Left renal cortex interstitium (tissue), 4 donors: ENCODE measurements around the gene SLC2A14. TPM values are rescaled to one million over a fixed set of nuclear protein-coding genes. Genes with fewer than 3 reads are reported as not detected.
"Not testable (repeated sequence)": the region's sequence is repeated elsewhere in the genome, so short reads cannot be mapped to it uniquely, and the experiment has no call there.

ENCODE experiments used
- DNase-seq, 4 donors: peaks; one replicate each; pipeline ENCODE4 v3.0.0-alpha.2; 2013; ENCODE audit warnings: low read depth in 4 of 4, low spot score in 2 of 4, missing footprints in 1 of 4
- polyA plus RNA-seq, 4 donors: library from polyadenylated mRNA; unstranded; fragments of 120-200 nt; gene quantifications; one replicate each; pipeline ENCODE4 v1.2.1, GENCODE V29; 2013; ENCODE audit not compliant: insufficient read length in 4 of 4

SLC2A14 gene
- polyA plus RNA-seq, 4 donors = 0.68 to 0.89 (median 0.81) TPM

- DNase-seq = no peak
Observed at GRCh38 chr12:7835766-7836165, 36.9 kb downstream of the SLC2A14 start.

DNA sequence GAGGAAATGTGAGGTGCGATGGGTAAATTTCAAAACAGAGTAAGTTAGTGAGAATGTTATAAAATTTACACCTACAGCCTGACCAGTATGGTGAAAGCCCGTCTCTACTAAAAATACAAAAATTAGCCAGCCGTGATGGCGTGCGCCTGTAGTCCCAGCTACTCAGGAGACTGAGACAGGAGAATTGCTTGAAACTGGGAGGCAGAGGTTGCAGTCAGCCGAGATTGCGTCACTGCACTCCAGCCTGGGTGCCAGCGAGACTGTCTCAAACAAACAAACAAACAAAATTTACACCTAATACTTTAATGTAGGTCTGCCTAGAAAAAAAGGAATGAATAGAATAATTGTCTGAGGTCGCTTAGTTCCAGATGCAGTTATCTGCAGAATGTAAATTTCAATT lies 37.6 kb downstream of the SLC2A14 start:
- DNase-seq = no peak

DNA sequence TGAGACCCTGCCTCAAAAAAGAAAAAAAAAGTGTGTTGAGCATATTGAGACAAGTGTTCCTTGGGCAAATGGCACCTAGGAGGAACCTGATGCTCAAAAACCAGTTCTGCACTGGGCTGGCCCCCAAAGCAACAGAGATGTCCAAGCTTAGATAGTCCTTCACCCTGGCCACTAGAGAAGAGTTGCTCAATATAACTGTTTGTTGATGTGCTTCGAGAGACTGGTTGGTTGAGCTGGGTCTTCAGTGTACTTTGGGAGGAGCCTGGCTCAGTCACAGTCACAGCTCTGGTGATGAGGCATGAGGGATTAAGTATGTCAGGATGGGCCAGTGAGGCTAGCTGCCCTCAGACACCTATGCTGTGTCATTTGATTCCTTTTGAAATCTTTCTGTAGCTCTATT lies 38.0 kb downstream of the SLC2A14 start:
- DNase-seq = no peak

DNA sequence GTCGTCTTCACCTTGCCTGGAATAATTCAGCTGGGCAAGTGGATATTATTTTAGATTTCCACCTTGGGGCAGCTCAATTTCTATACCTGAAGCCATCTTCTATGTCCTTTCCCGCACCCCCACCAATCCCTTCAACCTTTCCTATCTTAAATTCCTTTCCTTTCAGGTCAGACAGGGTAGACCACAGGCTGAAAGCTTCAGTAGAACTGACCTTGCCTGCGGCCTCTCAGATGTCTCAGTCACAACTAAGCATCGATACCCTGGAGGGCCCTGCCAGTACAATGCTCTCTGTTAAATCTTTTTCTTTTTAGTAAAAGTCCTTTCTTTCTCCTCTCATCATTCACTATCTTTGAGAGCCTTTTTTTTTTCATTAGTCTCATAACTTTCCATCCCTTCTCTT lies 38.9 kb downstream of the SLC2A14 start:
- DNase-seq = no peak

DNA sequence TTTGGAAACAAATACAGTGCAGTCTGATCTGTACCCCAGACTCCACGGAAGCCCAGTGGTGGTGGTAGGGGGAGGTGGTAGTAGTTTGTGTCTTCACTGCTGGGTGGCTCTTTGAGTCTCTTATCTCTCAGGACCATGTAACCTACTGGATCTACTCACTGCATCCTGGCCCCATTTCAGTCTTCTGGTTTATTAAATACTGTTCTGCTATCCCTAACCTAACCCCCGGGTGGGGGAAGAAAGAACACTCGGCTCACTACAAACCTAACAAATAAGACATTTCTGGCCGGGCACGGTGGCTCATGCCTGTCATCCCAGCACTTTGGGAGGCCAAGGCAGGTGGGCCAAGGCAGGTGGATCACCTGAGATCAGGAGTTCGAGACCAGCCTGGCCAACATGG lies 39.5 kb downstream of the SLC2A14 start:
- not testable (repeated sequence) for DNase-seq

DNA sequence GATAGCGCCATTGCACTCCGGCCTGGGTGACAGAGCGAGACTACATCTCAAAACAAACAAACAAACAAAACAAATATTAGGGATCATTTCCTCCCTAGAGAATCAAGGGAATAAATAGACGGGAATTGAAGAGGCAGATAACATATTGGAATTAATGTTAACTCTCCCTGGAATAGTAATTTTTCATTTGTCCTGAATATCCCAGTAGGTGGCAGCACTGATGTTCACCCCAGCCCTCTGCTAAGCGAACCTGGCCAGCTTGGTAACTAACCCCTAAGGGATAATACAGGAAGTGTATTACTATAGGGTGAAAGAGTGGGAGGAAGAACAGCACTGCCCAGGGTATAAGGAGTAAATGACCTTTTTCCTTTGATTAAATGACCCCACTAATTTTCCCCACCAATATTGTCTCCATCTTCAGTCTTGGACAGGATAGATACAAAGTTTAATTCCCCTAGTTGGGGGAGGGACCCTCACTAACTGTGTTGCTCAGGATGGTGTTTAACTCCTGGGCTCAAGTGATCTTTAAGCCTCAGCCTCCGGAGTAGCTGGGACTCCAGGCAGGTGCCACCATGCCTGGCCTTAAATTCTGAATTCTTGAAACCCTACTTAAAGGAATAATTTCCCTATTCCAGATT lies 40.5 kb downstream of the SLC2A14 start:
- DNase-seq = peak in 1 of 4 donors; percentile 29

DNA sequence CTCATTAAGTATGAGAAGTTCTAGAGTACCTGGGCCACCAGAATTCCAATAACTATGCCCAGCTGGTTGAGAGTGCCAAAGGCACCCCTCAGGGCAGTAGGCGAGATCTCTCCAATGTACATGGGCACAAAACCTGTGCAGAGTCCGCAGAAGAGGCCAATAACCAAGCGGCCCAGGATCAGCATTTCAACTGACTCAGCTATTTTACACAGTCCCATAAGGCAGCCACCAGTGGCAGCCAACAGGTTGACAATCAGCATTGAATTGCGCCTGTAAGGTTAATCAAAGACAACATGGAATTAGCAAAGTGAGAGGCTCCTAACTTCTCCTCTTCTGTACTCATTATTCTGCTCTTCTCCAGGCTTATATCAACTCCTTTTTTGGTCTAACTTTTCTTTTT lies 43.0 kb downstream of the SLC2A14 start:
- DNase-seq = not testable (repeated sequence)

DNA sequence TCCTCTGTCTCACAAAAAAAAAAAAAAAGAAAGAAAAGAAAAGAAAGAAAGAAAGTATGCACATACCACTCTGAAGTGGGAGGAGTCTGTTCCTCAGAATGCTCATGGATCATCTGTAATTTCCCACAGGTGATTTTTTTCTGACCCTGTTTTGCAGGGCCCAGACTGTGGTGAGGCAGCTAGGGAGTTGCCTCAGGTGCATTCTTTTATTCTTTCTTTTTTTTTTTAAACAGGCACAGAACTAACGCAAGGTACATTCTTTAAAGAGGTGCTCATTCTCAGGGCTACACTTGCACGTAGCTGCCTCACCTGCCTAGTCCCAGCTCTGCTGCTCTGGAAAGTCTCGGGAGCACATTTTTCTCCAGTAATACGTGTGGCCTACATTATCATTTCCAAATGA lies 47.0 kb downstream of the SLC2A14 start:
- DNase-seq = not testable (repeated sequence)

DNA sequence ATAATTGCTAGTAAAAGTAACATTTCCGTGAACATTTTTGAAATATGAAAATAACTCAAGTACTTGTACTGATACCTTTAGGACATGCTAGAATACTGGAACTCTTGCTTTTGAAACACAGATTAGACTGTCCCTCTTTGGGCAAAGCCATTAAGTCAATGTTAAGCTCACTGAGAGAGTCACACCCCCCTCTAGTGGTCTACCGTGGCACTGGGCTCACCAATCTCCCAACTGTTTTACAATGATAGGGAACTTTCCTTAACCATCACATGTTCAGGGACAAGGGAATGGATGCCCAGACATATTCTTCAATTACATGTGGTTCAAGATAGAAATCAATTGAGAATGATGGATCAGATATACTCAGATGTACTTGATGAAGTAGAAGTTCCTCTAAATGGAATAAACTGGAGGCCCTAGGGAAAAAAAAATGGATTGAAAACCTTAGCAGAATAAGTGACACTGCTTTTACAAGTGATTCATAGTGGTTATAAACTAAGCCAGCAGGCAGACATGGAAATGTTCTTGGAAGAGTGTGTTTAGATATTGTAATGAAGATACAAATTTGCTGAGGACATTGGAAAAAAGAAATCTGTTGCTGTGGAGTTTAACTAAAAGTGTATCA lies 65.7 kb downstream of the SLC2A14 start:
- DNase-seq = peak; percentile 16 to 53 (median 29)

- not testable (repeated sequence) for DNase-seq
Observed at GRCh38 chr12:7806319-7806718, 66.4 kb downstream of the SLC2A14 start.

GRCh38 chr12:7801460-7801859 lies 71.3 kb downstream of the SLC2A14 start:
- no peak for DNase-seq

DNA sequence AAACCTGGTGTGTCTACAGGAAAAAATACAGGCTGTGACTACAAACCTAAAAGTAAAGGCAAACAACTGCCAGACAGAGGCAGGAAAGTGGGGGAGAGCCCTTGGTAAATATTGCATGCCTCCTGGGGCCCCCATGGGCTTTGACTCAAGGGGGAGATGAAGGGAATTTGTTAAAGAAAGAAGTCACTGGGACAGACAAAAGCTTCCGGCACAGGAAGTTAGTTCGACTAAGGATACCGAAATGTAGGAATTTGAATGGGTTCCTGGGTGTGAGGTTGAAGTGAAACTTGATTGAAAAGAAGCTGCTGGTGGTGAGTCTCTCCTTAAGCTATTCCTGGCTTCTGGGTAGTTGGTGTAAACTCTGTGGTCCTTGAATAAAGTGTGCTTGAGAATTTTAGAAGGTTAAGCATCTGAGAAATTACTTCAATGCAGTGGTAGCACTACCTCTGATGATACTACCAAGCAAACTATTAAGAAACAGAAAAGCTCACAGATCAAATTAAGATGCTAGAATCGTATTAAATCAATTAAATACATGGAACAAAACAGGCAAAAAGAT lies 73.9 kb downstream of the SLC2A14 start:
- not testable (repeated sequence) for DNase-seq

DNA sequence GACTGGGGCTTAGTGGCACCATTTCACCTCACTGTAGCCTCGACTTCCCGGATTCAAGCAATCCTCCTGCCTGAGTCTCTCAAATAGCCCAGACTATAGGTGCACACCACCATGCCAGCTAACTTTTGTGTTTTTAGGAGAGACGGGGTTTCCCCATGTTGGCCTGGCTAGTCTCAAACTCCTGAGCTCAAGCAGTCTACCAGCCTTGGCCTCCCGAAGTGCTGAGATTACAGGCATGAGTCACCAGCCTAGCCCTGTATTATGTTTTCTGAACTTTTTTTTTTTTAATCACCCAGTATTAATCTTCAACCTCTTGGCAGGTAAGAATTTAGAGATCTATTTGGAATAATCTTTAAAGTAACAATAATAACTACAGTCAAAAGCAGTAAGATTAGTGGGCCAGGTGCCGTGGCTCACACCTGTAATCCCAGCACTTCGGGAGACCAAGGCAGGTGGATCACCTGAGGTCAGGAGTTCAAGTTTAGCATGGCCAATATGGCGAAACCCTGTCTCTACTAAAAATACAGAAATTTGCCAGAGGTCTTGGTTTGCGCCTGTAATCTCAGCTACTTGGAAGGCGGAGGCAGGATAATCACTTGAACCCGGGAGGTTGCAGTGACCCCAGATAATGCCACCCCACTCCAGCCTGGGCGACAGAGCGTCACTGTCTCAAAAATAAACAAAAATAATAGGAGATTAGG lies 74.9 kb downstream of the SLC2A14 start:
- no peak for DNase-seq

DNA sequence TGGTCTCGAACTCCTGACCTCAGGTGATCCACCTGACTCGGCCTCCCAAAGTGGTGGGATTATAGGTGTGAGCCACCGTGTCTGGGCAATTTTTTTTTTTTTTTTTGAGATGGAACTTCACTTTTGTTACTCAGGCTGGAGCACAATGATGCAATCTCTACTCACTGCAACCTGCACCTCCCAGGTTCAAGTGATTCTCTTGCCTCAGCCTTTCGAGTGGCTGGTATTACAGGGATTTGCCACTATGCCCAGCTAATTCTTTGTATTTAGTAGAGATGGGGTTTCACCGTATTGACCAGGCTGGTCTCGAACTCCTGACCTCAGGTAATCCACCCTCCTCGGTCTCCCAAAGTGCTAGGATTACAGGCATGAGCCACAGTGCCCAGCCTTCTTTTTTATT lies 75.4 kb downstream of the SLC2A14 start:
- DNase-seq = not testable (repeated sequence)

- DNase-seq = no peak
Observed at GRCh38 chr12:7793211-7793610, 79.5 kb downstream of the SLC2A14 start.

DNA sequence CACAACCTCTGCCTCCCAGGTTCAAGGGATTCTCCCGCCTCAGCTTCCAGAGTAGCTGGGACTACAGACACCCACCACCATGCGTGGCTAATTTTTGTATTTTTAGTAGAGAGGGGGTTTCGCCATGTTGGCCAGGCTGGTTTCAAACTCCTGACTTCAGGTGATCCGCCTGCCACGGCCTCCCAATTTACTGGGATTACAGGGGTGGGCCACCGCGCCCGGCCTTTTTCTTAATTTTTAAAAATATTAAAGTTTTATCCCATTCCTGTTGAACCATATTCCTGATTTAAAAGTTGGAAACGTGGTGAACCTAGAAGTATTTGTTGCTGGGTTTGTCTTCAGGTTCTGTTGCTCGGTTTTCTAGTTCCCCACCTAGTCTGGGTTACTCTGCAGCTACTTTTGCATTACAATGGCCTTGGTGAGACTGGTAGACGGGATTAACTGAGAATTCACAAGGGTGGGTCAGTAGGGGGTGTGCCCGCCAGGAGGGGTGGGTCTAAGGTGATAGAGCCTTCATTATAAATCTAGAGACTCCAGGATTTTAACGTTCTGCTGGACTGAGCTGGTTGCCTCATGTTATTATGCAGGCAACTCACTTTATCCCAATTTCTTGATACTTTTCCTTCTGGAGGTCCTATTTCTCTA lies 83.7 kb downstream of the SLC2A14 start, which contains the start of gene NANOG:
Gene NANOG, plus strand, starts transcription at position 519 of the 645 bp plus-strand sequence. CDS start 213 bp downstream, outside the sequence.
- DNase-seq = not testable (repeated sequence)

DNA sequence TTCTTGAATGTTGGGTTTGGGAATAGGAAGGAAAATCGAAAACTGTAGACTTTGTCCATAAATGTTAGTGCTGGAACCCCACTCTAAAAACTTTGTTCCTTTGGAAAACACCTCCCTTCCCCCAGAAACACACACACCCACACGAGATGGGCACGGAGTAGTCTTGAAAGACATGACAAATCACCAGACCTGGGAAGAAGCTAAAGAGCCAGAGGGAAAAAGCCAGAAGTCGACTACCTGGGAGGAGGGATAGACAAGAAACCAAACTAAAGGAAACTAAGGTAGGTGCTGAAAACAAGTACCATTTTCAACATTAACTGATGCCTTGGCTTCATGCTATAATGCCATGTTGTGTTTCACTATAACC lies 84.4 kb downstream of the SLC2A14 start:
- DNase-seq = no peak

GRCh38 chr12:7787574-7788293 lies 85.0 kb downstream of the SLC2A14 start:
- DNase-seq = no peak

GRCh38 chr12:7784701-7785100 lies 88.0 kb downstream of the SLC2A14 start:
- no peak for DNase-seq

- DNase-seq = not testable (repeated sequence)
Observed at GRCh38 chr12:7783433-7783832, 89.3 kb downstream of the SLC2A14 start.
